Liver (tissue), 9 donors: ENCODE data around the gene ENAH. TPM values are rescaled to one million over a fixed set of nuclear protein-coding genes. Genes with fewer than 3 reads are reported as not detected.

Experiments used
- DNase-seq: peaks from one replicate; pipeline ENCODE4 v3.0.0-alpha.2; 2017; ENCODE audit warnings: low spot score
- H3K27ac ChIP-seq, 2 donors: one replicate each; pipeline ENCODE4 v1.7.0; 2013; ENCODE audit warnings: inconsistent platforms in 2 of 2, low read length in 2 of 2, control low read depth in 1 of 2, low read depth in 1 of 2, mild to moderate bottlenecking in 1 of 2
- H3K27me3 ChIP-seq, 4 donors: one replicate each; pipeline versions ENCODE4 v1.6.1 to v1.7.0; 2013; ENCODE audit warnings: low read length in 3 of 4, inconsistent platforms in 1 of 4, mild to moderate bottlenecking in 1 of 4, moderate library complexity in 1 of 4; ENCODE audit not compliant: control insufficient read depth in 4 of 4, insufficient read depth in 4 of 4
- H3K36me3 ChIP-seq, 4 donors: one replicate each; pipeline versions ENCODE4 v1.6.1 to v1.7.0; 2013; ENCODE audit warnings: low read length in 3 of 4, mild to moderate bottlenecking in 3 of 4, low read depth in 1 of 4, moderate library complexity in 1 of 4; ENCODE audit not compliant: control insufficient read depth in 4 of 4, insufficient read depth in 3 of 4
- H3K4me1 ChIP-seq, 4 donors: one replicate each; pipeline versions ENCODE4 v1.6.1 to v1.7.0; 2013; ENCODE audit warnings: low read length in 3 of 4, mild to moderate bottlenecking in 3 of 4, moderate library complexity in 1 of 4; ENCODE audit not compliant: control insufficient read depth in 4 of 4, insufficient read depth in 4 of 4
- H3K4me3 ChIP-seq, 3 donors: one replicate each; pipeline versions ENCODE4 v1.6.1 to v1.7.0; 2013; ENCODE audit warnings: low read length in 3 of 3, control low read depth in 1 of 3, low read depth in 1 of 3, mild to moderate bottlenecking in 1 of 3
- H3K9ac ChIP-seq, 2 donors: one replicate each; pipeline ENCODE4 v1.7.0; 2013; ENCODE audit warnings: low read length in 2 of 2, mild to moderate bottlenecking in 2 of 2, moderate library complexity in 2 of 2, control low read depth in 1 of 2, low read depth in 1 of 2
- H3K9me3 ChIP-seq, 4 donors: one replicate each; pipeline versions ENCODE4 v1.6.1 to v1.7.0; 2013; ENCODE audit warnings: low read length in 3 of 4; ENCODE audit not compliant: control insufficient read depth in 4 of 4
- EGR1 ChIP-seq, 2 donors: IDR thresholded peaks; 2 replicates each; pipeline ENCODE4 v1.6.1; 2016 to 2018; ENCODE audit warnings: antibody characterized with exemption in 2 of 2, low read depth in 2 of 2
- FOXA1 ChIP-seq: IDR thresholded peaks from 2 replicates; pipeline ENCODE4 v1.6.1; 2016; ENCODE audit warnings: antibody characterized with exemption
- FOXA2 ChIP-seq: IDR thresholded peaks from 2 replicates; pipeline ENCODE4 v1.6.1; 2016; ENCODE audit warnings: antibody characterized with exemption
- GABPA ChIP-seq, 2 donors: IDR thresholded peaks in 1 of 2; conservative IDR thresholded peaks in 1 of 2; 2 replicates each; pipeline ENCODE4 v1.6.1; 2016; ENCODE audit warnings: antibody characterized with exemption in 2 of 2, mild to moderate bottlenecking in 1 of 2, moderate library complexity in 1 of 2
- HNF4A ChIP-seq, 2 donors: conservative IDR thresholded peaks; 2 replicates each; pipeline ENCODE4 v1.6.1; 2016; ENCODE audit warnings: antibody characterized with exemption in 2 of 2, mild to moderate bottlenecking in 2 of 2
- HNF4G ChIP-seq: IDR thresholded peaks from 2 replicates; pipeline ENCODE4 v1.6.1; 2016; ENCODE audit warnings: antibody characterized with exemption
- JUND ChIP-seq, 2 donors: IDR thresholded peaks; 2 replicates each; pipeline ENCODE4 v1.6.1; 2016; ENCODE audit warnings: antibody characterized with exemption in 2 of 2
- NR2F2 ChIP-seq: IDR thresholded peaks from 2 replicates; pipeline ENCODE4 v1.6.1; 2016; ENCODE audit warnings: antibody characterized with exemption
- RAD21 ChIP-seq, 2 donors: IDR thresholded peaks; 2 replicates each; pipeline ENCODE4 v1.6.1; 2016; ENCODE audit warnings: antibody characterized with exemption in 2 of 2, mild to moderate bottlenecking in 2 of 2
- RXRA ChIP-seq, 2 donors: IDR thresholded peaks; 2 replicates each; pipeline ENCODE4 v1.6.1; 2017 to 2018; ENCODE audit warnings: antibody characterized with exemption in 2 of 2, mild to moderate bottlenecking in 1 of 2
- SP1 ChIP-seq: IDR thresholded peaks from 2 replicates; pipeline ENCODE4 v1.6.1; 2018; ENCODE audit warnings: antibody characterized with exemption, mild to moderate bottlenecking
- TAF1 ChIP-seq: conservative IDR thresholded peaks from 2 replicates; pipeline ENCODE4 v1.6.1; 2016; ENCODE audit warnings: antibody characterized with exemption, mild to moderate bottlenecking
- YY1 ChIP-seq: IDR thresholded peaks from 2 replicates; pipeline ENCODE4 v1.6.1; 2016; ENCODE audit warnings: antibody characterized with exemption, mild to moderate bottlenecking
- WGBS: extraction: QIAGEN DNeasy Blood & Tissue Kit; methylation state at CpG from one replicate; pipeline ENCODE4 v1.1.7; 2013; 5-methylcytosine and 5-hydroxymethylcytosine counted together
- polyA plus RNA-seq, 2 donors: library from polyadenylated mRNA; stranded (reverse) in 1 of 2; unstranded in 1 of 2; fragments of 200-250 nt in 1 of 2; fragments of >200 nt in 1 of 2; fragmentation: Nextera tagmentation in 1 of 2; extraction: Ambion mirVana in 1 of 2; gene quantifications; one replicate each; pipeline versions ENCODE4 v1.2.1 to v1.2.3, GENCODE V29; 2013 to 2015
- total RNA-seq, 2 donors: library from RNA; depleted of rRNA; stranded (reverse); fragments of >200 nt; gene quantifications; one replicate each; pipeline ENCODE4 v1.2.3, GENCODE V29; 2014
- TF ChIP-seq, protein P1 (sequence below): IDR thresholded peaks from 2 replicates; pipeline ENCODE4 v1.6.1; 2016; ENCODE audit warnings: antibody characterized with exemption
- TF ChIP-seq, protein P2 (sequence below): fragments of 150-350 bp; IDR thresholded peaks from 2 replicates; pipeline ENCODE4 v1.5.1; 2017; ENCODE audit warnings: improper control_type of control experiment, low read depth, low read length; ENCODE audit not compliant: missing input control
- TF ChIP-seq, protein P3 (sequence below): IDR thresholded peaks from 2 replicates; pipeline ENCODE4 v1.6.1; 2016; ENCODE audit warnings: antibody characterized with exemption, mild to moderate bottlenecking
- TF ChIP-seq, protein P4 (sequence below): IDR thresholded peaks from 2 replicates; pipeline ENCODE4 v1.6.1; 2016; ENCODE audit warnings: antibody characterized with exemption
- TF ChIP-seq, protein P5 (sequence below): IDR thresholded peaks from 2 replicates; pipeline ENCODE4 v1.6.1; 2016; ENCODE audit warnings: antibody characterized with exemption
- donor health status: healthy.
- donor health status: healthy.
- donor health status: healthy.
- donor health status: healthy.
- donor health status: healthy.

The ENAH gene
- total and polyA plus RNA-seq, 4 donors = 2.8 to 8.4 (median 4.5) TPM

DNA sequence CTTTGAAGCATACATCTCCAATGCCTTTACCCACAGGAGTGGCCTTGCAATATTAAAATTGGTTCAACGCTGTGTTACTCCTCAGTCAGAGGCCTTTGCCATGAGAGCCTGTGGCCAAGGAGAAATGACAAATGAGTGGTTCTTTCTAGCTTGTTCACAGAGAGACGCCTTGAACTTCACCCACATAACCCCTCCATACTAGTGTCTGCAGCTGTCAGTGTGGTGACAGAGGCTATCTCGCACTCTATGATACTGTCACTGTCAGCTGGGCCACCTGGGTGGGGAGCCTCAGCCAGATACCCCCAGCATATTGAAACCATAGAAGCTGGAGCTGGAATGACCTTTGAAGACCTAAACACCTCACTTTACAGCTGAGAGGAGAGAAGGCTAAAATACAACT is 167.7 kb downstream of the ENAH start:
- no peaks in the 10 kb centered on the region for H3K27me3 ChIP-seq
- H3K36me3 ChIP-seq = no peaks in the 10 kb centered on the region
- H3K27ac ChIP-seq = no peak overlapping the region
- H3K9me3 ChIP-seq = no peaks in the 10 kb centered on the region
- H3K4me1 ChIP-seq = no peaks in the 10 kb centered on the region
- H3K9ac ChIP-seq = no peak overlapping the region
- H3K4me3 ChIP-seq = no peak overlapping the region
- WGBS = 88% methylated on average over 3 of the region's 3 CpGs
- TF ChIP-seq, protein P1, sequence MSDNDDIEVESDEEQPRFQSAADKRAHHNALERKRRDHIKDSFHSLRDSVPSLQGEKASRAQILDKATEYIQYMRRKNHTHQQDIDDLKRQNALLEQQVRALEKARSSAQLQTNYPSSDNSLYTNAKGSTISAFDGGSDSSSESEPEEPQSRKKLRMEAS = no peak
- no peak for TF ChIP-seq TAF1
- no peak for TF ChIP-seq JUND (IDR thresholded peaks at IDR 0.05)
- TF ChIP-seq HNF4A (conservative IDR thresholded peaks at IDR 0.05) = no peak
- TF ChIP-seq, protein P2, sequence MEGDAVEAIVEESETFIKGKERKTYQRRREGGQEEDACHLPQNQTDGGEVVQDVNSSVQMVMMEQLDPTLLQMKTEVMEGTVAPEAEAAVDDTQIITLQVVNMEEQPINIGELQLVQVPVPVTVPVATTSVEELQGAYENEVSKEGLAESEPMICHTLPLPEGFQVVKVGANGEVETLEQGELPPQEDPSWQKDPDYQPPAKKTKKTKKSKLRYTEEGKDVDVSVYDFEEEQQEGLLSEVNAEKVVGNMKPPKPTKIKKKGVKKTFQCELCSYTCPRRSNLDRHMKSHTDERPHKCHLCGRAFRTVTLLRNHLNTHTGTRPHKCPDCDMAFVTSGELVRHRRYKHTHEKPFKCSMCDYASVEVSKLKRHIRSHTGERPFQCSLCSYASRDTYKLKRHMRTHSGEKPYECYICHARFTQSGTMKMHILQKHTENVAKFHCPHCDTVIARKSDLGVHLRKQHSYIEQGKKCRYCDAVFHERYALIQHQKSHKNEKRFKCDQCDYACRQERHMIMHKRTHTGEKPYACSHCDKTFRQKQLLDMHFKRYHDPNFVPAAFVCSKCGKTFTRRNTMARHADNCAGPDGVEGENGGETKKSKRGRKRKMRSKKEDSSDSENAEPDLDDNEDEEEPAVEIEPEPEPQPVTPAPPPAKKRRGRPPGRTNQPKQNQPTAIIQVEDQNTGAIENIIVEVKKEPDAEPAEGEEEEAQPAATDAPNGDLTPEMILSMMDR = no peak
- TF ChIP-seq GABPA (IDR thresholded peaks at IDR 0.05 in 1 of 2, conservative IDR thresholded peaks at IDR 0.05 in 1 of 2) = no peak
- no peak for TF ChIP-seq HNF4G
- TF ChIP-seq, protein P3, sequence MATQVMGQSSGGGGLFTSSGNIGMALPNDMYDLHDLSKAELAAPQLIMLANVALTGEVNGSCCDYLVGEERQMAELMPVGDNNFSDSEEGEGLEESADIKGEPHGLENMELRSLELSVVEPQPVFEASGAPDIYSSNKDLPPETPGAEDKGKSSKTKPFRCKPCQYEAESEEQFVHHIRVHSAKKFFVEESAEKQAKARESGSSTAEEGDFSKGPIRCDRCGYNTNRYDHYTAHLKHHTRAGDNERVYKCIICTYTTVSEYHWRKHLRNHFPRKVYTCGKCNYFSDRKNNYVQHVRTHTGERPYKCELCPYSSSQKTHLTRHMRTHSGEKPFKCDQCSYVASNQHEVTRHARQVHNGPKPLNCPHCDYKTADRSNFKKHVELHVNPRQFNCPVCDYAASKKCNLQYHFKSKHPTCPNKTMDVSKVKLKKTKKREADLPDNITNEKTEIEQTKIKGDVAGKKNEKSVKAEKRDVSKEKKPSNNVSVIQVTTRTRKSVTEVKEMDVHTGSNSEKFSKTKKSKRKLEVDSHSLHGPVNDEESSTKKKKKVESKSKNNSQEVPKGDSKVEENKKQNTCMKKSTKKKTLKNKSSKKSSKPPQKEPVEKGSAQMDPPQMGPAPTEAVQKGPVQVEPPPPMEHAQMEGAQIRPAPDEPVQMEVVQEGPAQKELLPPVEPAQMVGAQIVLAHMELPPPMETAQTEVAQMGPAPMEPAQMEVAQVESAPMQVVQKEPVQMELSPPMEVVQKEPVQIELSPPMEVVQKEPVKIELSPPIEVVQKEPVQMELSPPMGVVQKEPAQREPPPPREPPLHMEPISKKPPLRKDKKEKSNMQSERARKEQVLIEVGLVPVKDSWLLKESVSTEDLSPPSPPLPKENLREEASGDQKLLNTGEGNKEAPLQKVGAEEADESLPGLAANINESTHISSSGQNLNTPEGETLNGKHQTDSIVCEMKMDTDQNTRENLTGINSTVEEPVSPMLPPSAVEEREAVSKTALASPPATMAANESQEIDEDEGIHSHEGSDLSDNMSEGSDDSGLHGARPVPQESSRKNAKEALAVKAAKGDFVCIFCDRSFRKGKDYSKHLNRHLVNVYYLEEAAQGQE = no peak
- TF ChIP-seq RXRA (IDR thresholded peaks at IDR 0.05) = no peak
- TF ChIP-seq, protein P4, sequence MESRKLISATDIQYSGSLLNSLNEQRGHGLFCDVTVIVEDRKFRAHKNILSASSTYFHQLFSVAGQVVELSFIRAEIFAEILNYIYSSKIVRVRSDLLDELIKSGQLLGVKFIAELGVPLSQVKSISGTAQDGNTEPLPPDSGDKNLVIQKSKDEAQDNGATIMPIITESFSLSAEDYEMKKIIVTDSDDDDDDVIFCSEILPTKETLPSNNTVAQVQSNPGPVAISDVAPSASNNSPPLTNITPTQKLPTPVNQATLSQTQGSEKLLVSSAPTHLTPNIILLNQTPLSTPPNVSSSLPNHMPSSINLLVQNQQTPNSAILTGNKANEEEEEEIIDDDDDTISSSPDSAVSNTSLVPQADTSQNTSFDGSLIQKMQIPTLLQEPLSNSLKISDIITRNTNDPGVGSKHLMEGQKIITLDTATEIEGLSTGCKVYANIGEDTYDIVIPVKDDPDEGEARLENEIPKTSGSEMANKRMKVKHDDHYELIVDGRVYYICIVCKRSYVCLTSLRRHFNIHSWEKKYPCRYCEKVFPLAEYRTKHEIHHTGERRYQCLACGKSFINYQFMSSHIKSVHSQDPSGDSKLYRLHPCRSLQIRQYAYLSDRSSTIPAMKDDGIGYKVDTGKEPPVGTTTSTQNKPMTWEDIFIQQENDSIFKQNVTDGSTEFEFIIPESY = no peak
- no peak for TF ChIP-seq SP1
- TF ChIP-seq, protein P5, sequence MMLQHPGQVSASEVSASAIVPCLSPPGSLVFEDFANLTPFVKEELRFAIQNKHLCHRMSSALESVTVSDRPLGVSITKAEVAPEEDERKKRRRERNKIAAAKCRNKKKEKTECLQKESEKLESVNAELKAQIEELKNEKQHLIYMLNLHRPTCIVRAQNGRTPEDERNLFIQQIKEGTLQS = no peak
- TF ChIP-seq RAD21 (IDR thresholded peaks at IDR 0.05) = no peak
- no peak for TF ChIP-seq YY1
- TF ChIP-seq FOXA2 = no peak
- TF ChIP-seq FOXA1 = no peak
- TF ChIP-seq NR2F2 = no peak
- no peak for TF ChIP-seq EGR1 (IDR thresholded peaks at IDR 0.05; ENCODE audit: low read depth in 2 of 2)
- DNase-seq = no peak
